GM23248 (cell line): Measurements from ENCODE around the gene CPA5. TPM values are rescaled to one million over a fixed set of nuclear protein-coding genes. Genes with fewer than 3 reads are reported as not detected.

Experiments used
- DNase-seq: peaks from one replicate; pipeline ENCODE4 v3.0.0-alpha.2; 2015
- H2AFZ ChIP-seq: fragments of 200-600 bp; sonication (generic); 2 replicates; pipeline ENCODE4 v1.6.1; 2016; ENCODE audit warnings: antibody characterized with exemption
- H3F3A ChIP-seq: fragments of 200-600 bp; sonication (generic); 2 replicates; pipeline ENCODE4 v1.6.1; 2016; ENCODE audit warnings: mild to moderate bottlenecking, antibody characterized with exemption, mixed run types; ENCODE audit not compliant: insufficient read depth
- H3K27ac ChIP-seq: fragments of 200-600 bp; sonication (generic); 2 replicates; pipeline ENCODE4 v1.5.1; 2016; ENCODE audit warnings: mild to moderate bottlenecking
- H3K27me3 ChIP-seq: fragments of 200-600 bp; sonication (generic); replicated peaks from 2 replicates; pipeline ENCODE4 v1.6.1; 2016; ENCODE audit warnings: mild to moderate bottlenecking; ENCODE audit not compliant: insufficient read depth
- H3K36me3 ChIP-seq: fragments of 200-600 bp; sonication (generic); 2 replicates; pipeline ENCODE4 v1.6.1; 2016; ENCODE audit warnings: low read depth, mild to moderate bottlenecking
- H3K4me1 ChIP-seq: fragments of 200-600 bp; sonication (generic); 2 replicates; pipeline ENCODE4 v1.6.1; 2016; ENCODE audit warnings: mild to moderate bottlenecking; ENCODE audit not compliant: insufficient read depth
- H3K4me2 ChIP-seq: fragments of 200-600 bp; sonication (generic); one replicate; pipeline ENCODE4 v1.6.1; 2016; ENCODE audit warnings: mild to moderate bottlenecking; ENCODE audit not compliant: unreplicated experiment
- H3K4me3 ChIP-seq: fragments of 200-600 bp; sonication (generic); 2 replicates; pipeline ENCODE4 v1.5.1; 2016; ENCODE audit warnings: mild to moderate bottlenecking
- H3K79me2 ChIP-seq: fragments of 200-600 bp; sonication (generic); 2 replicates; pipeline ENCODE4 v1.6.1; 2016; ENCODE audit warnings: mild to moderate bottlenecking; ENCODE audit not compliant: insufficient read depth
- H3K9ac ChIP-seq: fragments of 200-600 bp; sonication (generic); 2 replicates; pipeline ENCODE4 v1.6.1; 2016; ENCODE audit warnings: mild to moderate bottlenecking
- H3K9me2 ChIP-seq: fragments of 200-600 bp; sonication (generic); 2 replicates; pipeline ENCODE4 v1.6.1; 2016; ENCODE audit warnings: mixed run types, mild to moderate bottlenecking, moderate library complexity; ENCODE audit not compliant: insufficient read depth
- H3K9me3 ChIP-seq: fragments of 200-600 bp; sonication (generic); one replicate; pipeline ENCODE4 v1.6.1; 2017; ENCODE audit warnings: low read depth
- H4K20me1 ChIP-seq: fragments of 200-600 bp; sonication (generic); 2 replicates; pipeline ENCODE4 v1.6.0; 2016; ENCODE audit not compliant: insufficient read depth
- EZH2 ChIP-seq: fragments of 200-600 bp; sonication (generic); IDR thresholded peaks from 2 replicates; pipeline ENCODE4 v1.6.1; 2018; ENCODE audit warnings: antibody characterized with exemption, mild to moderate bottlenecking; ENCODE audit not compliant: insufficient read depth, poor library complexity, severe bottlenecking
- EZH2phosphoT487 ChIP-seq: fragments of 200-600 bp; sonication (generic); IDR thresholded peaks from 2 replicates; pipeline ENCODE4 v1.6.1; 2018; ENCODE audit warnings: antibody characterized with exemption, moderate library complexity, mild to moderate bottlenecking, low read depth; ENCODE audit not compliant: insufficient read depth
- WGBS, 2 experiments: methylation state at CpG; one replicate each; pipeline ENCODE4 v1.1.6; 2015 to 2017; ENCODE audit warnings: low lambda C conversion rate in 2 of 2, low coverage in 1 of 2; ENCODE audit errors: missing lambda C conversion rate in 2 of 2; 5-methylcytosine and 5-hydroxymethylcytosine counted together
- in situ Hi-C: fragments of 300-500 bp; cut with MboI; formaldehyde crosslinking; loops from 2 replicates; pipeline ENCODE4 v1.15.0; 2020
- polyA plus RNA-seq: library from polyadenylated mRNA; unstranded; fragments of >200 nt; fragmentation: Nextera tagmentation; extraction: Ambion mirVana; gene quantifications from 2 replicates; pipeline ENCODE4 v1.2.1, GENCODE V29; 2016
- total RNA-seq: library from RNA; depleted of rRNA; stranded (reverse); fragments of >200 nt; shearing (Covaris generic); gene quantifications from 2 replicates; pipeline ENCODE4 v1.2.3, GENCODE V29; 2014

Gene CPA5
- total and polyA plus RNA-seq, 2 experiments from 2014 or later: 0.23 TPM; not detected in 1

DNA sequence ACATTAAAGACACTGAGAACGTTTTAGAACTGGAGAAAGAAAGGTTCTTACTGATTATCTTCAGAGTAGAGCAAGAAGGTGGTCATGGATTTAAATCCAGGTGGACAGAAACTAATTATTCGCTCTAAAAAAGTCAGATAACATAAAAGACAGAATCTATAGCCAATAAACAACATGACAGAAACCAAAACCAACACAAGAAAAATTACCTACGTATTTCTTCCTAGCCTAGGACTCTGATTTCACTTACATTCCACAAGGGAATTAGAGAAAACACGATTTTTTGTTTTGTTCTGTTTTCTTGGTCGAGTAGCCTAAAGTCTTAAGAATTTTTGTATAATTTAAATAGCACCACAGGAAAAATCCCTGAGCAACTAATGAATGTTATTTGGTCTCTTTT, 50.8 kb downstream of the CPA5 start:
- peaks cover 41% of the 10 kb centered on the region for H3F3A ChIP-seq
- H3K79me2 ChIP-seq: no peaks in the 10 kb centered on the region
- H4K20me1 ChIP-seq: no peaks in the 10 kb centered on the region
- no peak overlapping the region for H3K27ac ChIP-seq
- in situ Hi-C loops: no loop called here
- DNase-seq: no peak
- no peaks in the 10 kb centered on the region for H3K27me3 ChIP-seq
- H3K9me2 ChIP-seq: no peaks in the 10 kb centered on the region
- 62 to 66% methylated on average over 5 of the region's 5 CpGs for WGBS, 2 experiments
- no peaks in the 10 kb centered on the region for H3K9me3 ChIP-seq
- no peak overlapping the region for H3K9ac ChIP-seq
- TF ChIP-seq EZH2 (no peak), EZH2phosphoT487 (no peak)
- peaks cover 30% of the 10 kb centered on the region for H3K4me1 ChIP-seq
- H3K4me2 ChIP-seq: no peak overlapping the region
- H3K4me3 ChIP-seq: no peak overlapping the region
- no peaks in the 10 kb centered on the region for H3K36me3 ChIP-seq
- no peak overlapping the region for H2AFZ ChIP-seq

DNA sequence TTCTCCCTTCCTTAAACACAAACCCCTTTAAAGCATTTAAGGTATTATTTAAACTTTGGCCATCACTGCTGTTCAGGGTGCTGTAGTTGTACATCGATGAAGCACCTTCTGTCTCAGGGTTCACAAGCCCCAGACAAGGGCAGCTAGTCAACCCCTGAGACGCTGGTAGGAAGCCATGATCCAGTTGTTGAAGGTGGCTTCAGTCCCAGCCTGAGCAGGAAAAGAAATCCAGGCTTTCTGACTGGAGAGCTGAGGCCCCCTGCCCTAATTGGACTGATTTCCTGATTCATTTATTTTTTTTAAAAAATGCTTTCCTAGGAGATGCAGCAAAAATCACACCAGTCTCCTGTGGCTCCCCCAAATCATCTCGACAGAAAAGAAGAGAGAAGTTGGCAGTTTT, 51.5 kb downstream of the CPA5 start:
- in situ Hi-C loops: no loop called here

DNA sequence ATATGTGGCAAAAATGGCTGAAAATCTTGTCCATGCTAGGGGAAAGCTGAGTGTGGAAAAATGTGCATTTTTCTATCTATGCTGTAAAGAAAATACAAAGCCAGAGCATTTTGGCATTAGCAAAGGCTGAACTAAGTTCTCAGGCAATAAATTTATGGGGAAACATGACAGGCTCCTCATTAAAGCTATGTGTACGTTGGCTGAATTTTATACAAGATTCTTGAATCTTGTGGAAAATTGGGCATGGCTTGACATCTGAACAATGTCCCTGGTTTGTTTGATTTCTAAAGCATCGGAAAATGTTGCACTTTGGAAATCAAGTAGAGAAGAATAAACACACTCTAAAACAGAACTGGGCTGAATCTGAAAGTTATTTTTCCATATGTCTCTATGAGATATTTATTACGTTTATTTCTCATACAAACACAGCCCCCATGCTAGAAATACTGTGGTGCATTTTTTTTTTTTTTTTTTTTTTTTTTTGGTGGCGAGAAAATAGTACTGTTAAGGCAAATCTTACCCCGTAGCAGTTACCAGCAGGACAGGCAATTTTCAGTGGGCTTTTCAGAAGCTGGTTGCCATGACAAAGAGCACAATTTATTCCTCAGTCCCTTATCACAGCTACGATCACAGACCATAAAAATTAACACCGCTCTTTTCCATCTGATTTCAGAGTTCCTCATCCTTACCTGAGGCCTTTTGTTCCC, 52.6 kb downstream of the CPA5 start:
- Histone ChIP-seq H3K4me1 (peaks cover 31% of the 10 kb centered on the region), H3K4me3 (no peak overlapping the region), H3K27ac (no peak overlapping the region), H3K9me3 (no peaks in the 10 kb centered on the region), H3K4me2 (no peak overlapping the region), H3K9ac (no peak overlapping the region), H3K36me3 (no peaks in the 10 kb centered on the region), H3F3A (peaks cover 37% of the 10 kb centered on the region), H3K9me2 (no peaks in the 10 kb centered on the region), H2AFZ (no peak overlapping the region), H3K27me3 (no peaks in the 10 kb centered on the region), H4K20me1 (no peaks in the 10 kb centered on the region), H3K79me2 (no peaks in the 10 kb centered on the region)
- 82 to 86% methylated on average over 7 of the region's 7 CpGs for WGBS, 2 experiments
- in situ Hi-C loops: no loop called here
- DNase-seq: no peak
- TF ChIP-seq EZH2phosphoT487: no peak
- no peak for TF ChIP-seq EZH2

More for the DNA sequence above, 51.5 kb downstream of the CPA5 start:
- WGBS, 2 experiments: 25 to 33% methylated on average over 3 of the region's 3 CpGs
- no peaks in the 10 kb centered on the region for H3K9me2 ChIP-seq
- TF ChIP-seq EZH2phosphoT487 (no peak), EZH2 (no peak)
- no peak overlapping the region for H3K9ac ChIP-seq
- H3F3A ChIP-seq: peaks cover 44% of the 10 kb centered on the region
- DNase-seq: no peak
- H3K27ac ChIP-seq: no peak overlapping the region
- no peaks in the 10 kb centered on the region for H3K27me3 ChIP-seq
- H3K4me1 ChIP-seq: peaks cover 37% of the 10 kb centered on the region
- no peak overlapping the region for H2AFZ ChIP-seq
- no peak overlapping the region for H3K4me2 ChIP-seq
- H3K9me3 ChIP-seq: no peaks in the 10 kb centered on the region
- H3K4me3 ChIP-seq: no peak overlapping the region
- H4K20me1 ChIP-seq: no peaks in the 10 kb centered on the region
- no peaks in the 10 kb centered on the region for H3K79me2 ChIP-seq
- H3K36me3 ChIP-seq: no peaks in the 10 kb centered on the region

DNA sequence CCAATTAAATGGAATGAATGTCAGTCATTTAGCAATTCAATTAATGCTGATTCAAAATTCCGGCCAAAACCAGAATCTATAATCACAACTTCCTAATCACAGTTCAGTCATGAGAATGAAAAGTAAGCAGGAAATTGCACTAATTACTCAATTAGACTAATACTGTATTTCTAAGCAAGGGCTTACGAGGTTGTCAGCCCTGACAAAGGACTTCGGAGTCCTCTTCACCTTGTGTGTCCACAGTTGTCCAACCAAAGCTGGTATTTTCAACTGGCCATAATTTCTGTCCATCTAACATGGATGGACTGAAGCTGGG, 53.1 kb downstream of the CPA5 start:
- no peaks in the 10 kb centered on the region for H3K9me2 ChIP-seq
- no peaks in the 10 kb centered on the region for H4K20me1 ChIP-seq
- H3K36me3 ChIP-seq: no peaks in the 10 kb centered on the region
- H3K79me2 ChIP-seq: no peaks in the 10 kb centered on the region
- H3K27me3 ChIP-seq: no peaks in the 10 kb centered on the region
- 93 to 96% methylated on average over 3 of the region's 3 CpGs for WGBS, 2 experiments
- H3K9ac ChIP-seq: no peak overlapping the region
- H3K27ac ChIP-seq: no peak overlapping the region
- no peaks in the 10 kb centered on the region for H3K9me3 ChIP-seq
- no peak overlapping the region for H3K4me2 ChIP-seq
- no peak overlapping the region for H3K4me3 ChIP-seq
- H3F3A ChIP-seq: peaks cover 32% of the 10 kb centered on the region
- H3K4me1 ChIP-seq: peaks cover 26% of the 10 kb centered on the region
- in situ Hi-C loops: no loop called here
- TF ChIP-seq EZH2phosphoT487: no peak
- no peak for TF ChIP-seq EZH2
- no peak for DNase-seq
- no peak overlapping the region for H2AFZ ChIP-seq
